GM18505 (cell line): ENCODE measurements around the gene MMP7.

Experiments
- ATAC-seq: cut with Tn5 transposase; IDR thresholded peaks from one replicate; pipeline ENCODE4 v1.9.1; 2021; ENCODE audit not compliant: unreplicated experiment
- POLR2A ChIP-seq: IDR thresholded peaks from 4 replicates; pipeline ENCODE4 v1.6.1; 2011; ENCODE audit warnings: borderline replicate concordance; ENCODE audit not compliant: insufficient read depth, insufficient read length; ENCODE audit errors: extremely low read depth

Gene MMP7

GRCh38 chr11:102495161-102496042, 35.1 kb downstream of the MMP7 start:
- ATAC-seq: peak; percentile 90
- TF ChIP-seq POLR2A: no peak

DNA sequence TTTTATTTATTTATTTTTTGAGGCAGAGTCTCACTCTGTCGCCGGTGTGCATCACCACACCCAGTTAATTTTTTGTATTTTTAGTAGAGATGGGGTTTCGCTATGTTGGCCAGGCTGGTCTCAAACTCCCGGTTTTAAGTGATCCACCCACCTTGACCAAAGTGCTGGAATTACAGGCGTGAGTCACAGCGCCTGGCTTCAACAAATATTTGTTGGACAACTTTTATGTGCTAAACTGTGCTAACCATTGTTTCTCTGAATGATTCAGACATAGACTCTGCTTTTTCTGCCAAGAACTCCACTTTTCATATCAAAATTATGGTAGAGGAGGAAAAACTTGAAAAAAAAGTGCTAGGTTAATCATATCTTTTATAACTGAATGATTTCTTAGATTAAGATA, 36.3 kb downstream of the MMP7 start:
- no peak for TF ChIP-seq POLR2A
- no peak for ATAC-seq

DNA sequence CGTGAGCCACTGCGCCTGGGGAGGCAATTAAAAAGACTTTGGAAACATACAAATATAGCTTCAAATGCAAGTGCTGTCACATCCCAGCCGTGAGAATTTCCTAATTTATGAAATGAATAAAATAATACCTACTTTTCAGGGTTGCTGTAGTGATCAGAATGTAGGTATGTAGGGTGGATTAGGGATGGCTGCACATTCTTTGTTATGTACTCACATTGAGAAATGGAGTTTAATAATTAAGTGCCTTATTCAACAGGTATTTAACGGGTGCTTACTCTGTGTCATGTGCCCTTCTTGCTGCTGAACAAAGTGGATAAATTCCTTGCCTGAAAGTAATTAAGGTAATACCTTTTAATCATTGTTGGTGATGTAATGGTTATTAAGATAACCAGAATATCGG, 37.0 kb downstream of the MMP7 start:
- no peak for TF ChIP-seq POLR2A
- no peak for ATAC-seq

GRCh38 chr11:102491969-102492368, 38.6 kb downstream of the MMP7 start:
- no peak for TF ChIP-seq POLR2A
- ATAC-seq: no peak

- no peak for ATAC-seq
- no peak for TF ChIP-seq POLR2A
These were observed 41.1 kb downstream of the MMP7 start for GRCh38 chr11:102489186-102490145.

- no peak for TF ChIP-seq POLR2A
- ATAC-seq: peak; percentile 73
These were observed 42.3 kb downstream of the MMP7 start for GRCh38 chr11:102488208-102488607.

- no peak for TF ChIP-seq POLR2A
- ATAC-seq: no peak
These were observed 43.3 kb downstream of the MMP7 start for GRCh38 chr11:102487214-102487613.

DNA sequence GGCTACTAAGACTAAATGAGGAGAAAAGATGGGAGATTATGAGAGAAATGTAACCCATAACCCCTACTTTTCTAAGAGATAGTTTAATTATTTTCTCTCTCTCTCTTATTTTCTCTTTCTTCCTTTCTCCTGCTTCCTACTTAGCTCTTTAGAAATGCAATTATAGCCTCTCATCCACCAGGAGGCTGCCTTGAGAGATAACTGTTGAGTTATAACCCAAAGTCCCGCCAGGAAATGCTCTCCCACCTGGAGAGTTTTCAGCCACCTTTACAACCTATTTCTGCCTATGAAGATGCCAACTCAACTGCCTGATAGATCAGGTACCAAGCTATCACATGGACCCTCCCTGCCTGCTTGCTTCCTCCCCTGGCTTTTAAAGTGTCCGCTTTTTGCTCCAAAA, 44.0 kb downstream of the MMP7 start:
- TF ChIP-seq POLR2A: no peak

DNA sequence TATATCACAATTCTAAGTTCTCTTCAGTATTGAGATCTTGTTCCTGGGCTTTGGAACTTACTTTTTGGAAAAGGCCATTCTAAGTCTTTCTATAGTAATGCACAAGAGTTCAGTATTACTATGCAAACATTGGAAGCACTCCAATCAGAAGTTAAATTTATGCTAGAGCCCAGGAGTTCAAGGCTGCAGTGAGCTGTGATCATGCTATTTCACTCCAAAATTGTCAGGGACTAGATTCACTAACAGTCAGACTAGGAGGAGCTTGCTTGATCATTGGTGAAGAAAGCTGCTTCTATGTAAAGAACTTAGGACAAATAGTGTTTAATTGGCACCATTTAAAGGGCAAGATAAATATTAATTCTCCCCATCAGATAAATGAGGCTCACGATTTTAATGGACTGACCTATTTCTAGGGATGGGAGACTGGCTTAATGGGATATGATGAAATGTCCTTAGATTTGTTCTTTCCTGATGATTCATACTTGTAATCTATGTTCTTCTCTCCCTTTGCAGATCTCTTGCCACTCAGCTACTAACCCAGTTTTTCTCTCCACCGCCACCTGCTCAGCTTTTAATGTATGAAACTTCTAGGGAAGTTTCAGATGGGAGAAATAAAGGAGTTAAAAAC, 45.3 kb downstream of the MMP7 start:
- no peak for ATAC-seq
- TF ChIP-seq POLR2A: no peak

More for the DNA sequence above, 44.0 kb downstream of the MMP7 start:
- ATAC-seq: no peak

- ATAC-seq: no peak
- no peak for TF ChIP-seq POLR2A
These were observed 48.1 kb downstream of the MMP7 start for GRCh38 chr11:102482433-102482832.

DNA sequence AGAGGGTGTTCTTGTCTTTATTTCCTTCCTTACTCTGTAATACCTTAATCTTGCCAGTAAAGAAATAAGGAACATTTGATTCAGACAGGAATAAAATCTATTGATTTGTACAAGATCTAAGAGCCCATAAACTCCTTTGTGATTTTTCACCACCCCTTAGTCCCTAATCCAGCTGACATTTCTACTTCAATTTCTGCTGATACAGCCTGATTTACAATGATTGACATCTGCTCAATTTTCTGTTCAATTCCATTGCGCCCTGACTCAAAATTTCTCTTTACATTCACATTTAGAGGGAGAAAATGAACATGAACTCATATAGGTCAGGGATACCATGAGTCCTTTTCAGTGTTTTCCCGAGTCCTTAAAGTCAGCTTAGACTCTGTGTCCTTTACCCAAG, 50.8 kb downstream of the MMP7 start:
- no peak for ATAC-seq
- no peak for TF ChIP-seq POLR2A

DNA sequence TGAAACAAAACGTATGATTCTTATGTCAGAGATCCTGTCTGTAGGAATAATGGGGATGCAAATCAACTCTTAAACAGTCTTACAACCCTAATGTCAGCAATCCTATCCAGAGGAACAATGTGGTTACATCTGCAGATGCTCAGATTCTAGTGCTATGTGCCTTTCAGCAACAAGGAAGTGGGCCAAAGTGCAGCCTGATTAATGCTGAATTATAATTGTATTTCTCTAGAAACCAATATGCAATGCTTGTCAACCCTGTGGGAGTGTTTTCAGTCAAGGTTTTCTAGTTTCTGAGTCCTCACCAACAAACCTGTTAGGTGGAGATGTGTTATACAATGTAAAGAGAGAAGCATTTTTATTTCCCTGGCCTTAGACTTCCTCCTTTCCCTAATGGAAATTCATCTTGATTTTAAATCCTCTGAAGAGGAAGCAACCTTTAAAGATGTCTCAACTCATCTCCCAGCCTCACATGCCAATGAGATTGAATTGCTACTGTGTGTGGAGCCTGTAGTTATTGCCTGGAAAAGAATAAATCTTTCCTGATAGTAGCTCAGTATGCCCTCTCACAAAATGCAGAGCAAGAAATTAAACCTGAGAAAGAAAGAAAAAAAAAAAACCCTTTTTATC, 51.8 kb downstream of the MMP7 start:
- no peak for TF ChIP-seq POLR2A
- ATAC-seq: no peak

- peak; percentile 38 for ATAC-seq
- TF ChIP-seq POLR2A: no peak
These were observed 53.7 kb downstream of the MMP7 start for GRCh38 chr11:102476812-102477211.
